Stimulated activated CD8-positive, alpha-beta memory T cell treated with anti-CD3 and anti-CD28 coated beads, Interleukin-12 subunit alpha, Interleukin-12 subunit beta, amount 100 ng/mL, for 24 hours (primary cell): ENCODE measurements around the gene EMC1.
"Not testable (repeated sequence)": the region's sequence is repeated elsewhere in the genome, so short reads cannot be mapped to it uniquely, and the experiment has no call there.

ENCODE experiments used
- DNase-seq: peaks from one replicate; pipeline ENCODE4 v3.0.0-alpha.2; 2020; ENCODE audit errors: extremely low read depth

EMC1 gene

DNA sequence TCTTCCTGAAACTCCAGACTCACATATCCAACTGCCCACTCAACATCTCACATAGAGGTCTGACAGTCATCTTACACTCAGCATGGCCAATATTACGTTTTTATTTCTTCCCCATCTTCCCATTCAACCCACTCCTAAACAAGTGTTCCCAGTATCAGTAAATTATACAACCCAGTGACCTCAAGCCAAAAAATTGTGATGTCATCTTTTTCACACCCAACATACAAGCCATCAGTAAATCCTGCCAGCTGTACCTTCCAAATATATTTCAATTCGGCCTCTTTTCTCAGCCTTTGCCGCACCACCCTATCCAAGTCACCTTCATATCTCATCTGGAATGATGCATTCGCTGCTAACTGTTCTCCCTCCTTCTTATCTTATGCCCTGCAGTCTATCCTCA is 60.9 kb downstream of the EMC1 start:
- no peak for DNase-seq

DNA sequence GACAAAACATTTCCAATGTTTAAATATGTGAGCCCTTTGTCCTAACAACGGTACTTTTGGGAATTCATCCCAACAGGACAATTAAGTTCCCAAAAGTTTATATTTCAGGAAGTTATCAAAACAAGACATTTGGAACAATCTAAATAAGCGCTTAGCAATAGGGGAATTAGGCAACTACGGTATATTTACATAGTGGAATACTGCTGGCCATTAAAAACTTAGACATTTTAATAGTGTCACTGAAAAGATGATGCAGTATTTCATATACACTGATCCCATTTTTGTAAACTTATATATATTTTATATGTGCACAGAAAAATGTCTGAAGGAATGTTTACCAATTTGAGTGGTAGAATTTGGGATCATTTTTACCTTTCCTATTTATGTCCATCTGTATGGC is 62.1 kb downstream of the EMC1 start:
- DNase-seq, result no peak

DNA sequence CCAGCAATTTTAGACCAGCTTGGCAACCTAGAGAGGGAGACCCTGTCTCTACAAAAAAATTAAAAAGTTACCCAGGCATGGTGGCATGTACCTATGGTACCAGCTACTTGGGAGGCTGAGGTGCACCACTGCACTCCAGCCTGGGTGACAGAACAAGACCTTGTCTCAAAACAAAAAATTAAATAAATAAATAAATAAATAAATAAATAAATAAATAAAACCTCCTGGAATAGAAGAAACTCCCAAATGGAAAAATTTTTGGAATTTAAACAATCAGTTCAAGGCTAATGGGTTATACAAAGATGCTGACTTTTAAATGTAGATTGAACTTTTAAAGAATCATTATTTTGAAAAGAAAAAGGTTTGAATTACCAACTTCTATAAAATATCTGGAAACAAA is 63.5 kb downstream of the EMC1 start:
- no peak for DNase-seq

DNA sequence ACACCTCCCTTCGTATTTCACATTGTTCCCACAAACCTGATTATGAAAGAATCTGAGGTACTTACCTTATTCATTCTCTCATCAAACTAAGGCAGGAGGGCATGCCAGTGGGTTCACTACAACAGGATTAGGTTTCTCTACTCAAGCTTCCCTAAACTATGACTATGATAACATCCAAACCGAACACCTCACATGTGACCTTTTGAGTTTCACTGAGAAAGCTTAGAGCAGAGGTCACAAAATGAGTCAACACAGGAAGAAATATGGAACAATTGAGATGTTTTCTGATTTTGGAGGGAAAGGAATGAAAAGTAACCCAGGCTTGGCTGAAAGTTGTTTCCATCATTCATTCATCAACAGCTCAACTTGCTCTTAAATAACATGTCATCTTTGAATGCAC is 65.3 kb downstream of the EMC1 start:
- DNase-seq, result no peak

DNA sequence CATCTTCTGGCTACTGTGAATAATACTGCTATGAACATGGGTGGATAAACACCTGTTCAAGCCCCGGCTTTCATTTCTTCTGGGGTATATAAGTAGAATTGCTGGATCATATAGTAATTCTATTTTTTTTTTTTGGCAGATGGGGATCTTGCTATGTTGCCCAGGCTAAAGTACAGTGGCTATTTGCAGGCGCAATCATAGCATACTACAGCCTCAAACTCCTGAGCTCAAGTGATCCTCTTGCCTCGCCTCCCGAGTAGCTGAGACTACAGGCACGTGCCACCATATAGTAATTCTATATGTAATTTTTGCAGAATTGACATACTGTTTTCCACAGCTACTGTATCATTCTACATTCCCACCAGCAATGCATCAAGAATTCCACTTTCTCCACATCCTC is 69.1 kb downstream of the EMC1 start:
- DNase-seq, result no peak

GRCh38 chr1:19180265-19180657 is 71.1 kb downstream of the EMC1 start:
- not testable (repeated sequence) for DNase-seq

DNA sequence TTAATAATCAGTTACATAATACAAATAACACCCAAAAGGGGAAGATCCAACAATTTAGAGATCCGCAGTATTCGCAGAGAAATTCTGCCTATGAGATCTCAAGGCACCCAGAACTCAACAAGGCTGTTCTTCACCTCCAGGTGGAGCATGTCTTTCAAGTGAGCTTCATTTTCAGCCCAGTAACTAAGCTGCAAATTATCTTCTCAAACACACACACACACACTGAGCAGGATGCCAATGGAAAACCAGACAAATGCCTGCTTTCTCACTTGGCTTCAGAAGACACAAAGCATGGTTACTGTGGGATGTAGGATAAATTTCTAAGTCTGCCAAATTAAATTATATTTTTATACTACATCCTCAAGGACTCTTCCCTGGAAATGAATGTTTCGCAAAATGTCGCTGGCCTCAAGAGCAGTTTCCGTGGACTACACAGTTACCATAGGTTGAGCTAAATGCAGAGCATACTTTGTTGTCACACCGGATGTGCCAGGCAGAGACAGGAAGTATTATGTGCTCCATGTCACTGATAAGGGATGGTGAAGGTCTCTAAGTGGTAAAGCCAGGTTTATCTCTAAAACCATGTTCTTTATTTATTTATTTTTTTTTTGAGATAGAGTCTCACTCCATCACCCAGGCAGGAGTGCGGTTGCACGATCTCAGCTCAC is 71.6 kb downstream of the EMC1 start:
- DNase-seq, result no peak

GRCh38 chr1:19178734-19179398 is 72.5 kb downstream of the EMC1 start:
- DNase-seq, result no peak

DNA sequence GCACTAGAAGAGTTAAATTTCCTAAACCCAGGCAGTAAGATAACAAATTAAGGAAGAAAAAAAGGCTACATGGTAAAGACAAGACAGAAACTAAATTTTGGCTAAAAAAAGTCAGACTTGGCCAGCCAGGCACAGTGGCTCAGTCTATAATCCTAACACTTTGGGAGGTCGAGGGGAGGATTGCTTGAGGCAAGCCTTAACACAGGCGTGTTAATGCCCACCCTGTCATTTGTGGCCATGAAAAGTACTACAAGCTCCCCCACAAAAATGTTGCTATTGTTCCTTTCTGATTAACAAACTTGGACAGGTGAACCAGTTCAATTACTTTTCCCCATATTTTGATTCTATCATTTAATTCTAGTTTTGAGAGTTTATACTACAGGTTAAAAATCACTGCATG is 73.5 kb downstream of the EMC1 start:
- no peak for DNase-seq

DNA sequence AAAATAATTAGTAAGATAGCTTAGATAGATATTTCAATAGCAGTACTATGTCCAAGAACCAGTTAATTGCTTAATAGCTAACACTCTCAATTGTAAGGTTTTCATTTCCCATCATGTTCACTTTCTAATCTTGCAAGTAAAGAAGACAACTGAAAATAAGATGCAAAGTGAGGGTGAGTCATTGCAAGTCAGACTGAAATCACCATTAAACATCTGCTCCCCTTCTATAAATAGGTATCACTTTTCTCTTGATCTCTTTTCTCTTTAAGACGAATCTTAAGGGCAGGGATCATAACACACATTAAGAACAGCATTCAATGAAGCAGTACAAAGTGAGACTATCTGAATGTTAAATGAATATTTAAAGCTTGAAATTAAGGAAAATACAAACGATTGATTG is 81.7 kb downstream of the EMC1 start:
- no peak for DNase-seq

- no peak for DNase-seq
These were observed 84.2 kb downstream of the EMC1 start for GRCh38 chr1:19167140-19167539.

- no peak for DNase-seq
These were observed 85.3 kb downstream of the EMC1 start for GRCh38 chr1:19166066-19166465.
